ENCODE data around the gene ZNF70.

DNA sequence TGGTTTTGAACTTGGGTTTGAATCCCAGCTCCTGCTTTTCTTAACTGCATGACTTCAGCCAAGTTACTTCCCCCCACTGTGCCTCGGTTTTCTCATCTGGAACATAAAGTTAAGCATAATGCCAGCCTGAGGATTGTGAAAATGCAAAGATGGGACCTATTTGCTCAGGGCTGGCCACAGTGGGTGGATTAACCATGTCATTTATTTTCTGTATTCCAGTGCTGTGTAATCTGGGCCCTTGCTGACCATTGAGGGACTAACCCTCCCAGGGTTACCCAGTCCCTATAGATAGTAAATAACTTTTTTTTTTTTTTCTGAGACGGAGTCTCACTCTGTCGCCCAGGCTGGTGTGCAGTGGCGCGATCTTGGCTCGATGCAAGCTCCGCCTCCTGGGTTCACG is 4.8 kb upstream of the ZNF70 start:
- TF ChIP-seq, protein P1, sequence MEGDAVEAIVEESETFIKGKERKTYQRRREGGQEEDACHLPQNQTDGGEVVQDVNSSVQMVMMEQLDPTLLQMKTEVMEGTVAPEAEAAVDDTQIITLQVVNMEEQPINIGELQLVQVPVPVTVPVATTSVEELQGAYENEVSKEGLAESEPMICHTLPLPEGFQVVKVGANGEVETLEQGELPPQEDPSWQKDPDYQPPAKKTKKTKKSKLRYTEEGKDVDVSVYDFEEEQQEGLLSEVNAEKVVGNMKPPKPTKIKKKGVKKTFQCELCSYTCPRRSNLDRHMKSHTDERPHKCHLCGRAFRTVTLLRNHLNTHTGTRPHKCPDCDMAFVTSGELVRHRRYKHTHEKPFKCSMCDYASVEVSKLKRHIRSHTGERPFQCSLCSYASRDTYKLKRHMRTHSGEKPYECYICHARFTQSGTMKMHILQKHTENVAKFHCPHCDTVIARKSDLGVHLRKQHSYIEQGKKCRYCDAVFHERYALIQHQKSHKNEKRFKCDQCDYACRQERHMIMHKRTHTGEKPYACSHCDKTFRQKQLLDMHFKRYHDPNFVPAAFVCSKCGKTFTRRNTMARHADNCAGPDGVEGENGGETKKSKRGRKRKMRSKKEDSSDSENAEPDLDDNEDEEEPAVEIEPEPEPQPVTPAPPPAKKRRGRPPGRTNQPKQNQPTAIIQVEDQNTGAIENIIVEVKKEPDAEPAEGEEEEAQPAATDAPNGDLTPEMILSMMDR (IDR thresholded peaks at IDR 0.05): no peak
- no peak for TF ChIP-seq POLR2A (IDR thresholded peaks at IDR 0.05)

All from right lobe of liver (tissue), 4 donors.